Smooth muscle cell (in vitro differentiated cells): ENCODE data around the gene ADAMTS7. TPM values are rescaled to one million over a fixed set of nuclear protein-coding genes. Genes with fewer than 3 reads are reported as not detected.
"Not testable (repeated sequence)": the region's sequence is repeated elsewhere in the genome, so short reads cannot be mapped to it uniquely, and the experiment has no call there.

Experiments used
- DNase-seq: peaks from one replicate; lab custom pipeline; 2025; ENCODE audit not compliant: unreplicated experiment; lab: John Stamatoyannopoulos, UW
- H2AFZ ChIP-seq: fragments of 200-600 bp; sonication (generic); 2 replicates; pipeline ENCODE4 v1.6.0; 2016; ENCODE audit warnings: antibody characterized with exemption, low read depth, mild to moderate bottlenecking
- H3F3A ChIP-seq: fragments of 200-600 bp; sonication (generic); 2 replicates; pipeline ENCODE4 v1.6.0; 2017; ENCODE audit warnings: antibody characterized with exemption, low read depth
- H3K27ac ChIP-seq: fragments of 200-600 bp; sonication (generic); 2 replicates; pipeline ENCODE4 v1.5.1; 2016; ENCODE audit warnings: low read depth, mild to moderate bottlenecking
- H3K27me3 ChIP-seq: fragments of 200-600 bp; sonication (generic); 2 replicates; pipeline ENCODE4 v1.6.1; 2016; ENCODE audit warnings: low read depth, mild to moderate bottlenecking
- H3K36me3 ChIP-seq: fragments of 200-600 bp; sonication (generic); 2 replicates; pipeline ENCODE4 v1.5.1; 2016; ENCODE audit warnings: low read depth
- H3K4me1 ChIP-seq: fragments of 200-600 bp; sonication (generic); 2 replicates; pipeline ENCODE4 v1.5.1; 2016; ENCODE audit warnings: low read depth
- H3K4me2 ChIP-seq: fragments of 200-600 bp; sonication (generic); 2 replicates; pipeline ENCODE4 v1.6.0; 2016; ENCODE audit warnings: mild to moderate bottlenecking
- H3K4me3 ChIP-seq: fragments of 200-600 bp; sonication (generic); 2 replicates; pipeline ENCODE4 v1.5.1; 2016; ENCODE audit warnings: mild to moderate bottlenecking
- H3K79me2 ChIP-seq: fragments of 200-600 bp; sonication (generic); 2 replicates; pipeline ENCODE4 v1.6.0; 2016; ENCODE audit warnings: low read depth, mild to moderate bottlenecking
- H3K9ac ChIP-seq: fragments of 200-600 bp; sonication (generic); 2 replicates; pipeline ENCODE4 v1.6.0; 2016; ENCODE audit warnings: low read depth
- H3K9me3 ChIP-seq: fragments of 200-600 bp; sonication (generic); replicated peaks from 2 replicates; pipeline ENCODE4 v1.5.1; 2016; ENCODE audit warnings: low read depth
- H4K20me1 ChIP-seq: fragments of 200-600 bp; sonication (generic); 2 replicates; pipeline ENCODE4 v1.6.0; 2016; ENCODE audit warnings: low read depth
- WGBS: methylation state at CpG from one replicate; pipeline ENCODE4 v1.1.7; 2016; ENCODE audit warnings: low lambda C conversion rate; 5-methylcytosine and 5-hydroxymethylcytosine counted together
- polyA plus RNA-seq: library from polyadenylated mRNA; unstranded; fragments of >200 nt; fragmentation: Nextera tagmentation; extraction: Ambion mirVana; gene quantifications from 2 replicates; pipeline ENCODE4 v1.2.1, GENCODE V29; 2016
- total RNA-seq: library from RNA; depleted of rRNA; stranded (reverse); fragments of >200 nt; gene quantifications from 2 replicates; pipeline ENCODE4 v1.2.3, GENCODE V29; 2014
- TF ChIP-seq, protein P1 (sequence below): fragments of 200-600 bp; sonication (generic); IDR thresholded peaks from 2 replicates; pipeline ENCODE4 v1.5.1; 2017; ENCODE audit warnings: borderline replicate concordance, mild to moderate bottlenecking, antibody characterized with exemption; ENCODE audit not compliant: insufficient read depth, poor library complexity, severe bottlenecking

ADAMTS7 gene
- total and polyA plus RNA-seq, 2 experiments from 2014 or later = 11.0 to 11.2 TPM

DNA sequence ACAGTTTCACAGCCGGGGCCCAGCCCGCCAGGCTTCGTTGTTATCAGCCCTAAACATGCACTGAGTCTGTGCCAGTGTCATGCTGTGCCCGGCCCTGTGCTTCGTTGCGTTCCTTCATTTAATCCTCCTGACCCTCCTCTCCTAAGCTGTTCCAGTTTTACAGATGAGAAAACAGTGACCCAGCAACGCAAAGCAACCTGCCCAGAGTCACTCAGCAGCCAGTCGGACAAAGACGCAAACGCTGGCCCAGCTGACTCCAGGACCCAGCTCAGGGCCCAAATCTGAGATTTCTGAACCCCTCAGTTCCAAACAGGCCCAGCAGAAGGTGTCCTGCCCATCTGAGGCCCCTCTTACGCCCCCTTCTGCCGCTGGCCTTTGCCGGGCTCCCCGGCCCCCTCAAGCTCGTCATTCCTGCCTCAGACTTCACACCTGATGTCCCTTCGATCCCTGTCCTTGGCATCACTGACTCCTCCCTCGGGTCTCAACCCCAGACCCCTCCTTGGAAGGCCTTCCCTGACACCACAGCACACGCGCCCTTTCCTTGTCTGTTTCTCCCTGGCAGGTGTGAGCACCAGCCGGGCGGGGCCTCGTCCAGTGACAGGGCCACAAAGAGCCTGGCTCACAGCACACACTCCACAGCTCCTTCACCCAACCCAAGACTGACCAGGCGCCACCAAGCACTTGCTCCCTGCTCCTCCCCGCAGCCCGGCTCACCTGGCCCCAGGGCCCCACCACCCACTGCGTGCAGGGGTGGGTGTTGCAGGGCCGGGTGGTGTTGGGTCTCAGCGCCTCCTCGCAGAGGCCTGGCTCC is 48.1 kb downstream of the ADAMTS7 start:
- TF ChIP-seq, protein P1, sequence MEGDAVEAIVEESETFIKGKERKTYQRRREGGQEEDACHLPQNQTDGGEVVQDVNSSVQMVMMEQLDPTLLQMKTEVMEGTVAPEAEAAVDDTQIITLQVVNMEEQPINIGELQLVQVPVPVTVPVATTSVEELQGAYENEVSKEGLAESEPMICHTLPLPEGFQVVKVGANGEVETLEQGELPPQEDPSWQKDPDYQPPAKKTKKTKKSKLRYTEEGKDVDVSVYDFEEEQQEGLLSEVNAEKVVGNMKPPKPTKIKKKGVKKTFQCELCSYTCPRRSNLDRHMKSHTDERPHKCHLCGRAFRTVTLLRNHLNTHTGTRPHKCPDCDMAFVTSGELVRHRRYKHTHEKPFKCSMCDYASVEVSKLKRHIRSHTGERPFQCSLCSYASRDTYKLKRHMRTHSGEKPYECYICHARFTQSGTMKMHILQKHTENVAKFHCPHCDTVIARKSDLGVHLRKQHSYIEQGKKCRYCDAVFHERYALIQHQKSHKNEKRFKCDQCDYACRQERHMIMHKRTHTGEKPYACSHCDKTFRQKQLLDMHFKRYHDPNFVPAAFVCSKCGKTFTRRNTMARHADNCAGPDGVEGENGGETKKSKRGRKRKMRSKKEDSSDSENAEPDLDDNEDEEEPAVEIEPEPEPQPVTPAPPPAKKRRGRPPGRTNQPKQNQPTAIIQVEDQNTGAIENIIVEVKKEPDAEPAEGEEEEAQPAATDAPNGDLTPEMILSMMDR = no peak
- Histone ChIP-seq H3K36me3 (no peaks in the 10 kb centered on the region), H3K9ac (no peak overlapping the region), H3K9me3 (no peaks in the 10 kb centered on the region), H3K27me3 (no peaks in the 10 kb centered on the region), H3K79me2 (no peaks in the 10 kb centered on the region), H3F3A (no peaks in the 10 kb centered on the region), H2AFZ (no peak overlapping the region), H3K4me2 (no peak overlapping the region), H3K4me1 (no peaks in the 10 kb centered on the region), H3K27ac (no peak overlapping the region), H3K4me3 (no peak overlapping the region), H4K20me1 (no peaks in the 10 kb centered on the region)
- WGBS = 95% methylated on average over 29 of the region's 29 CpGs
- DNase-seq = no peak

DNA sequence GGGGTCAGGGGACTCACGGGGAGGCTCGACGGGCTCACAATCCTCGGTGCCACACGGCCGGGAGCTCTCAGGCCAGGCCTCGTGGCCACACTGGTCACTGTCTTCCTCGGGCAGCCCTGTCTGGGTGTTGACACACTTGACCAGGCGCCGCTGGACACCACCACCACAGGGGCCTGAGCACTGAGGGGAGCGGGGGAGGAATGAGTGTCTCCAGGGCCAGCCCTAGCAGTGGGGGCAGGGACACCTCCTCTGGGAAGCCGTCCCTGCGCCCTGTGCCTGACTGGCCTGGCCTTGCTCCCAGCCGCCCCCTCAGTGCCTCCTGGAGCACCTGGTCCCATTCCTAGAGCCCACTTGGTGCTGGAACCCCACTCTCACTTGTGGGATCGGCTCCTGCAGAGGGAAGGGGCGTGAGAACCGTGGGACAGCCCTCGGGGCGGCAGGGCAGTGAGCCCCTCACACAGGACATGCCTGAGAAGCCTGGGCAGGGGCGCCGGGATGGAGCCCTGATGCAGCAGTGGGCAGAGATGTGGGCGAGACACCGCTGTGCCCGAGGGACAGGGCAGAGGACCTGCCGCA is 48.8 kb downstream of the ADAMTS7 start:
- not testable (repeated sequence) for H4K20me1 ChIP-seq, H3K9ac ChIP-seq, H3F3A ChIP-seq, H3K4me1 ChIP-seq, H3K27me3 ChIP-seq, DNase-seq, H2AFZ ChIP-seq, H3K4me2 ChIP-seq, H3K79me2 ChIP-seq, H3K36me3 ChIP-seq, H3K27ac ChIP-seq, H3K4me3 ChIP-seq, H3K9me3 ChIP-seq
- 96% methylated on average over 24 of the region's 25 CpGs for WGBS

DNA sequence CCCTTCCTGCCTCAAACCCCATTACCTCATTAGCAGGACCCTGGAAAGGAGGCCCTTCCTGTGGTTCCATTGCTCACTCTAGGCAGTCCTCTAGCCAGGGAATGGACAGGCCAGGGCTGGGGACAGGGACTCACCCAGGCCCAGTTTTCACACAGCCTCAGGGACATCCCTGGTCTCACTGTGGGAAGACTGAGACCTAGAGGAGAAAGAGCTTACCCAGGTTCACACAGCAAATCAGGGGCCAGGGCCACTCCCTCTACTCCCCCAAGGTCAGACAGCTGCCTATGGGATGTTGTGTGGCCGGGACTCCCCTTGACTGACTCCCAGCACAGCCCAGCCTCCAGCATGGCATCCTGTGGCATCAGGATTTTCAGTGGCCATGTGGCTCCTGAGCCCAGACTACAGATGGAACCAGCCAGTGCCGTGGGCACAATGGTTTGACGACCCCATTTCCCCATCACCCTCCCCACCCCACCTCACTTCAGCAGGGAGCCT is 49.3 kb downstream of the ADAMTS7 start:
- Histone ChIP-seq H3K27me3 (no peaks in the 10 kb centered on the region), H2AFZ (no peak overlapping the region), H3K4me1 (no peaks in the 10 kb centered on the region), H3K27ac (no peak overlapping the region), H3K9me3 (no peaks in the 10 kb centered on the region), H3K9ac (no peak overlapping the region), H3K4me3 (no peak overlapping the region), H3K36me3 (no peaks in the 10 kb centered on the region), H4K20me1 (no peaks in the 10 kb centered on the region), H3K4me2 (no peak overlapping the region), H3F3A (no peaks in the 10 kb centered on the region), H3K79me2 (no peaks in the 10 kb centered on the region)
- WGBS = 97% methylated on average over 3 of the region's 3 CpGs
- TF ChIP-seq, protein P1 = no peak
- DNase-seq = no peak

DNA sequence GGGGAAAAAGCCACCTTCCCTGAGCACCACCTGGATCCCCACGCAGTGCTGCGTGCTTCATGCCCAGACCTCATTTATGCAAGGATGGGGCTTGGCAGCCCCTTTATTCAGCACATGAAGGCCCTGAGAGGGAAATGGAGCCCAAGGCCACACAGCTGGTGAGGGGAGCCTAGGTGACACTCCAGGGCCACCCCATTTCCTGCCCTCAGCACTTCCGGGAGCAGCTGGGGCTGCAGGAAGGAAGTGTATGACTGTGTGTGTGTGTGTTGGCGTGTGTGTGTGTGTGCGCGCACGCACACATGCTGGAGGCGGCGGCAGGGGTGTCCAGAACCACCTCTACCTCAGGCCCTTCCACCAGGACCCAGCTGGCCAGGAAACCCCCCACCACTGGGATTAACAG is 49.8 kb downstream of the ADAMTS7 start:
- H4K20me1 ChIP-seq, H3F3A ChIP-seq, H3K4me2 ChIP-seq, H3K4me3 ChIP-seq, H3K9ac ChIP-seq, DNase-seq, H3K4me1 ChIP-seq, H3K9me3 ChIP-seq, H3K27me3 ChIP-seq, H2AFZ ChIP-seq, H3K27ac ChIP-seq, H3K79me2 ChIP-seq, H3K36me3 ChIP-seq: not testable (repeated sequence)
- 97% methylated on average over 9 of the region's 9 CpGs for WGBS
